IMR-90 (cell line): ENCODE measurements around the gene DUSP3. TPM values are rescaled to one million over a fixed set of nuclear protein-coding genes. Genes with fewer than 3 reads are reported as not detected.

ENCODE experiments used
- ATAC-seq: fragments of 200-7000 bp; cut with Tn5 transposase; 2 replicates; pipeline ENCODE4 v1.9.1; 2020; ENCODE audit warnings: low read depth, mild to moderate bottlenecking, moderate library complexity
- BruUV-seq: library from RNA; stranded (reverse); fragments of 400-500 nt; replicated peaks from 2 replicates; lab custom pipeline; 2021; lab: Mats Ljungman, UMichigan
- CTCF ChIA-PET: fragments of 300-600 bp; formaldehyde crosslinking; extraction: SDS; loops from one replicate; lab custom pipeline; 2021; ENCODE audit warnings: antibody characterized with exemption; lab: Yijun Ruan, JAX
- POLR2A ChIA-PET: fragments of 300-600 bp; sonication (Branson Sonifier 250); formaldehyde crosslinking; loops from one replicate; lab custom pipeline; 2022; ENCODE audit warnings: antibody characterized with exemption; ENCODE audit not compliant: unreplicated experiment; lab: Charles Lee
- DNase-seq: peaks from one replicate; pipeline ENCODE4 v3.0.0; 2013
- H2AFZ ChIP-seq: replicated peaks from 2 replicates; pipeline ENCODE3; 2013; ENCODE audit warnings: low read length, mild to moderate bottlenecking; ENCODE audit not compliant: poor library complexity
- H2AK5ac ChIP-seq: 2 replicates; pipeline ENCODE4 v1.6.1; 2013; ENCODE audit warnings: low read depth, low read length, inconsistent platforms
- H2AK9ac ChIP-seq: replicated peaks from 2 replicates; pipeline ENCODE3; 2013; ENCODE audit warnings: mild to moderate bottlenecking, low read depth, low read length, moderate library complexity; ENCODE audit not compliant: poor library complexity
- H2BK120ac ChIP-seq: 2 replicates; pipeline ENCODE4 v1.6.1; 2013; ENCODE audit warnings: low read depth, low read length, inconsistent platforms
- H2BK15ac ChIP-seq: 3 replicates; pipeline ENCODE4 v1.6.1; 2013; ENCODE audit warnings: low read depth, low read length, inconsistent platforms
- H2BK20ac ChIP-seq: 2 replicates; pipeline ENCODE4 v1.6.1; 2013; ENCODE audit warnings: low read depth, mild to moderate bottlenecking, inconsistent platforms, low read length, moderate library complexity
- H2BK5ac ChIP-seq: 2 replicates; pipeline ENCODE4 v1.6.1; 2013; ENCODE audit warnings: mild to moderate bottlenecking, low read depth, low read length, inconsistent platforms; ENCODE audit not compliant: poor library complexity, severe bottlenecking
- H3K14ac ChIP-seq: replicated peaks from 2 replicates; pipeline ENCODE4 v1.6.1; 2013; ENCODE audit warnings: low read depth, low read length, inconsistent platforms
- H3K18ac ChIP-seq: 2 replicates; pipeline ENCODE4 v1.6.1; 2013; ENCODE audit warnings: low read depth, low read length, control low read depth
- H3K23ac ChIP-seq: 2 replicates; pipeline ENCODE4 v1.6.1; 2013; ENCODE audit warnings: low read depth, low read length, inconsistent platforms
- H3K27ac ChIP-seq: 2 replicates; pipeline ENCODE4 v1.5.1; 2013; ENCODE audit warnings: mild to moderate bottlenecking, control low read depth, low read length; ENCODE audit not compliant: insufficient read depth
- H3K27me3 ChIP-seq: 2 replicates; pipeline ENCODE4 v1.6.1; 2013; ENCODE audit warnings: low read length; ENCODE audit not compliant: control insufficient read depth, insufficient read depth
- H3K36me3 ChIP-seq: 2 replicates; pipeline ENCODE4 v1.6.1; 2013; ENCODE audit warnings: low read length, mixed read lengths; ENCODE audit not compliant: control insufficient read depth, insufficient read depth
- H3K4ac ChIP-seq: 2 replicates; pipeline ENCODE4 v1.6.1; 2013; ENCODE audit warnings: low read depth, low read length, inconsistent platforms
- H3K4me1 ChIP-seq: 2 replicates; pipeline ENCODE4 v1.6.1; 2013; ENCODE audit warnings: low read length, mixed read lengths; ENCODE audit not compliant: control insufficient read depth, insufficient read depth
- H3K4me2 ChIP-seq: 2 replicates; pipeline ENCODE4 v1.6.1; 2013; ENCODE audit warnings: low read depth, mild to moderate bottlenecking, control low read depth, low read length, moderate library complexity
- H3K4me3 ChIP-seq: 2 replicates; pipeline ENCODE4 v1.5.1; 2013; ENCODE audit warnings: low read depth, mild to moderate bottlenecking, control low read depth, low read length, moderate library complexity; ENCODE audit not compliant: insufficient read depth
- H3K56ac ChIP-seq: 2 replicates; pipeline ENCODE4 v1.6.1; 2013; ENCODE audit warnings: low read length, inconsistent platforms; ENCODE audit not compliant: insufficient read depth; ENCODE audit errors: extremely low read depth
- H3K79me1 ChIP-seq, 2 experiments: 2 replicates each; pipeline ENCODE4 v1.6.1; 2013; ENCODE audit warnings: low read length in 2 of 2, inconsistent platforms in 1 of 2, low read depth in 1 of 2
- H3K9ac ChIP-seq: 2 replicates; pipeline ENCODE4 v1.6.1; 2013; ENCODE audit warnings: low read depth, low read length, control low read depth
- H3K9me1 ChIP-seq: 2 replicates; pipeline ENCODE4 v1.6.1; 2013; ENCODE audit warnings: low read length, inconsistent platforms; ENCODE audit not compliant: insufficient read depth
- H3K9me3 ChIP-seq: 2 replicates; pipeline ENCODE4 v1.6.1; 2013; ENCODE audit warnings: low read length; ENCODE audit not compliant: control insufficient read depth, insufficient read depth
- H4K20me1 ChIP-seq: 2 replicates; pipeline ENCODE4 v1.6.1; 2013; ENCODE audit warnings: low read length, inconsistent platforms; ENCODE audit not compliant: insufficient read depth
- H4K5ac ChIP-seq: 2 replicates; pipeline ENCODE4 v1.6.1; 2013; ENCODE audit warnings: mild to moderate bottlenecking, low read depth, low read length, control low read depth
- H4K8ac ChIP-seq, 2 experiments: 2 replicates each; pipeline ENCODE4 v1.6.1; 2013; ENCODE audit warnings: low read depth in 2 of 2, low read length in 2 of 2, control low read depth in 1 of 2, inconsistent platforms in 1 of 2
- H4K91ac ChIP-seq: 2 replicates; pipeline ENCODE4 v1.6.1; 2013; ENCODE audit warnings: low read depth, low read length, inconsistent platforms; ENCODE audit not compliant: insufficient read depth
- CEBPB ChIP-seq: IDR thresholded peaks from 2 replicates; pipeline ENCODE4 v1.6.1; 2012; ENCODE audit warnings: low read depth, low read length, improper control_type of control experiment
- CHD1 ChIP-seq: IDR thresholded peaks from 2 replicates; pipeline ENCODE4 v1.6.1; 2012; ENCODE audit warnings: low read depth, low read length, improper control_type of control experiment
- FOS ChIP-seq: fragments of 150-350 bp; IDR thresholded peaks from 2 replicates; pipeline ENCODE4 v1.6.1; 2016; ENCODE audit warnings: low read depth, low read length
- MAFK ChIP-seq: IDR thresholded peaks from 2 replicates; pipeline ENCODE4 v1.6.1; 2012; ENCODE audit warnings: low read depth, low read length, improper control_type of control experiment
- MAZ ChIP-seq: IDR thresholded peaks from 2 replicates; pipeline ENCODE4 v1.6.1; 2012; ENCODE audit warnings: low read depth, mild to moderate bottlenecking, low read length, improper control_type of control experiment, moderate library complexity, borderline replicate concordance
- MXI1 ChIP-seq: IDR thresholded peaks from 2 replicates; pipeline ENCODE4 v1.6.1; 2012; ENCODE audit warnings: low read depth, mild to moderate bottlenecking, low read length, moderate library complexity, borderline replicate concordance
- NFE2L2 ChIP-seq: fragments of 150-350 bp; IDR thresholded peaks from 2 replicates; pipeline ENCODE4 v1.6.1; 2016; ENCODE audit warnings: low read depth, mild to moderate bottlenecking, low read length
- POLR2A ChIP-seq: IDR thresholded peaks from 2 replicates; pipeline ENCODE4 v1.6.1; 2012; ENCODE audit warnings: mild to moderate bottlenecking, low read depth, low read length
- RAD21 ChIP-seq: IDR thresholded peaks from 2 replicates; pipeline ENCODE4 v1.6.1; 2012; ENCODE audit warnings: low read length, improper control_type of control experiment
- RCOR1 ChIP-seq: IDR thresholded peaks from 2 replicates; pipeline ENCODE4 v1.6.1; 2012; ENCODE audit warnings: mild to moderate bottlenecking, low read length, improper control_type of control experiment; ENCODE audit not compliant: insufficient replicate concordance
- RFX5 ChIP-seq: IDR thresholded peaks from 2 replicates; pipeline ENCODE4 v1.8.0; 2012; ENCODE audit warnings: low read depth, mild to moderate bottlenecking, low read length, moderate library complexity
- SMC3 ChIP-seq: fragments of 150-350 bp; IDR thresholded peaks from 2 replicates; pipeline ENCODE4 v1.6.1; 2016; ENCODE audit warnings: low read depth, mild to moderate bottlenecking, antibody characterized with exemption, low read length, moderate library complexity
- WGBS, 2 experiments: methylation state at CpG; one replicate each; pipeline versions ENCODE4 v1.1.5 to v1.1.7; 2013; ENCODE audit warnings: missing lambda C conversion rate in 2 of 2; ENCODE audit not compliant: insufficient read length in 1 of 2; ENCODE audit errors: extremely low coverage in 2 of 2; 5-methylcytosine and 5-hydroxymethylcytosine counted together
- dilution Hi-C: fragments of 300-500 bp; cut with HindIII; formaldehyde crosslinking; loops from one replicate; pipeline ENCODE4 v1.14.3; 2018; ENCODE audit warnings: low sequenced_read_pairs; ENCODE audit not compliant: unreplicated experiment
- in situ Hi-C: fragments of 300-500 bp; cut with MboI; formaldehyde crosslinking; loops from 3 replicates; pipeline ENCODE4 v1.14.3; 2019; ENCODE audit warnings: low sequenced_read_pairs, inconsistent platforms, mixed read lengths
- intact Hi-C: fragments of 100-400 bp; cut with micrococcal nuclease; formaldehyde crosslinking; loops from 2 replicates; pipeline ENCODE4 v1.10.0; 2022
- polyA plus RNA-seq, 3 experiments: library from polyadenylated mRNA; depleted of rRNA; stranded (reverse); fragments of >200 nt; gene quantifications; 2 replicates each; pipeline ENCODE4 v1.2.3, GENCODE V29; 2012; ENCODE audit warnings: low replicate concordance in 1 of 3
- total RNA-seq: library from RNA; depleted of rRNA; stranded (reverse); fragments of >200 nt; gene quantifications from 2 replicates; pipeline ENCODE4 v1.2.3, GENCODE V29; 2012
- TF ChIP-seq, protein P1 (sequence below): fragments of 150-350 bp; IDR thresholded peaks from 2 replicates; pipeline ENCODE4 v1.6.1; 2016; ENCODE audit warnings: low read depth, mild to moderate bottlenecking, low read length, moderate library complexity, borderline replicate concordance
- TF ChIP-seq, protein P2 (sequence below): conservative IDR thresholded peaks from 2 replicates; pipeline ENCODE4 v1.5.1; 2012; ENCODE audit warnings: mild to moderate bottlenecking, low read depth, low read length, improper control_type of control experiment
- TF ChIP-seq, protein P3 (sequence below): fragments of 150-350 bp; IDR thresholded peaks from 2 replicates; pipeline ENCODE4 v1.6.1; 2017; ENCODE audit warnings: mild to moderate bottlenecking, antibody characterized with exemption, low read length, low read depth

DUSP3 gene
- total and polyA plus RNA-seq, 2 of the 4 experiments (the other 2 are of a cell fraction): 33.3 to 40.9 TPM

DNA sequence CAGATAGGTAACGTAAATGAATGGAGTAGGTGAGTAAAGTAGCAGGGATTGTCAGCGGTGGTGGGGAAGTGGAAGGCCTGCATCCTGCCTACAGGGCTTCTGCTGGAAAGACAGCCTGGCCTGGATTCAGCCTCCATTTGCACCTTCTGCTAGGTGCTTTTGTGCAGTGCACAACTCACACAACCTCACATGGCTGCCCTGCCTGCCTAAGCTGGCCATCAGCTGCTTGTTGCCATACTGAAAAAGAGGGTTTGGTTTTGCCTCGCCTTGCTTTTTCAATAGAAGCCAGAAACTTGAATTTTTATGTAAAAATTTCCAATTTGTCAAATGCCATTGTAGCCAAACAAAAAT, 56.5 kb downstream of the DUSP3 start:
- H3K14ac ChIP-seq: no peak overlapping the region
- ChIA-PET POLR2A (no interaction called here), CTCF (no interaction called here)
- H3K56ac ChIP-seq: no peak overlapping the region
- H3K4ac ChIP-seq: peak overlapping the region; percentile 32; the same call in 1 of the 2 replicates
- BruUV-seq: no TSS peak
- peak overlapping the region; percentile 82 for H2BK120ac ChIP-seq
- WGBS, 2 experiments: 100% methylated on average over 1 of the region's 3 CpGs; no CpG with 5 or more reads in 1 of the 2 experiments
- H3K4me3 ChIP-seq: no peak overlapping the region
- H3K9me3 ChIP-seq: no peaks in the 10 kb centered on the region
- H2AK5ac ChIP-seq: peak overlapping the region; percentile 10; the same call in 1 of the 2 replicates
- H2BK15ac ChIP-seq: peak overlapping the region; percentile 55; the same call in 1 of the 3 replicates
- no peaks in the 10 kb centered on the region for H4K20me1 ChIP-seq
- H3K36me3 ChIP-seq: no peaks in the 10 kb centered on the region
- H4K8ac ChIP-seq: peak overlapping the region in 1 of 2 experiments; percentile 77; a peak in 1 of 4 replicates
- no peak overlapping the region for H3K4me2 ChIP-seq
- H2AK9ac ChIP-seq: peak overlapping the region; percentile 26
- intact Hi-C loops (no loop called here), dilution Hi-C loops (no loop called here), in situ Hi-C loops (no loop called here)
- peaks cover 12% of the 10 kb centered on the region for H3K4me1 ChIP-seq
- H4K5ac ChIP-seq: 0 out of 2 replicates have a peak overlapping the region, but pooled peaks have one; percentile 12
- H3K27ac ChIP-seq: no peak overlapping the region
- H3K23ac ChIP-seq: no peak overlapping the region
- no peak for DNase-seq
- no peaks in the 10 kb centered on the region for H3K27me3 ChIP-seq
- H3K9me1 ChIP-seq: peaks cover 13% of the 10 kb centered on the region; the same call in 1 of the 2 replicates
- no peak overlapping the region for H2AFZ ChIP-seq
- H3K79me1 ChIP-seq: no peaks in the 10 kb centered on the region
- TF ChIP-seq NFE2L2 (no peak), MAZ (no peak), RCOR1 (no peak), CEBPB (no peak), RFX5 (no peak), CHD1 (no peak), SMC3 (no peak), MAFK (no peak), RAD21 (no peak), POLR2A (no peak), FOS (no peak), MXI1 (no peak)
- TF ChIP-seq, protein P1, sequence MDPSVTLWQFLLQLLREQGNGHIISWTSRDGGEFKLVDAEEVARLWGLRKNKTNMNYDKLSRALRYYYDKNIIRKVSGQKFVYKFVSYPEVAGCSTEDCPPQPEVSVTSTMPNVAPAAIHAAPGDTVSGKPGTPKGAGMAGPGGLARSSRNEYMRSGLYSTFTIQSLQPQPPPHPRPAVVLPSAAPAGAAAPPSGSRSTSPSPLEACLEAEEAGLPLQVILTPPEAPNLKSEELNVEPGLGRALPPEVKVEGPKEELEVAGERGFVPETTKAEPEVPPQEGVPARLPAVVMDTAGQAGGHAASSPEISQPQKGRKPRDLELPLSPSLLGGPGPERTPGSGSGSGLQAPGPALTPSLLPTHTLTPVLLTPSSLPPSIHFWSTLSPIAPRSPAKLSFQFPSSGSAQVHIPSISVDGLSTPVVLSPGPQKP: no peak
- TF ChIP-seq, protein P2, sequence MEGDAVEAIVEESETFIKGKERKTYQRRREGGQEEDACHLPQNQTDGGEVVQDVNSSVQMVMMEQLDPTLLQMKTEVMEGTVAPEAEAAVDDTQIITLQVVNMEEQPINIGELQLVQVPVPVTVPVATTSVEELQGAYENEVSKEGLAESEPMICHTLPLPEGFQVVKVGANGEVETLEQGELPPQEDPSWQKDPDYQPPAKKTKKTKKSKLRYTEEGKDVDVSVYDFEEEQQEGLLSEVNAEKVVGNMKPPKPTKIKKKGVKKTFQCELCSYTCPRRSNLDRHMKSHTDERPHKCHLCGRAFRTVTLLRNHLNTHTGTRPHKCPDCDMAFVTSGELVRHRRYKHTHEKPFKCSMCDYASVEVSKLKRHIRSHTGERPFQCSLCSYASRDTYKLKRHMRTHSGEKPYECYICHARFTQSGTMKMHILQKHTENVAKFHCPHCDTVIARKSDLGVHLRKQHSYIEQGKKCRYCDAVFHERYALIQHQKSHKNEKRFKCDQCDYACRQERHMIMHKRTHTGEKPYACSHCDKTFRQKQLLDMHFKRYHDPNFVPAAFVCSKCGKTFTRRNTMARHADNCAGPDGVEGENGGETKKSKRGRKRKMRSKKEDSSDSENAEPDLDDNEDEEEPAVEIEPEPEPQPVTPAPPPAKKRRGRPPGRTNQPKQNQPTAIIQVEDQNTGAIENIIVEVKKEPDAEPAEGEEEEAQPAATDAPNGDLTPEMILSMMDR: no peak
- TF ChIP-seq, protein P3, sequence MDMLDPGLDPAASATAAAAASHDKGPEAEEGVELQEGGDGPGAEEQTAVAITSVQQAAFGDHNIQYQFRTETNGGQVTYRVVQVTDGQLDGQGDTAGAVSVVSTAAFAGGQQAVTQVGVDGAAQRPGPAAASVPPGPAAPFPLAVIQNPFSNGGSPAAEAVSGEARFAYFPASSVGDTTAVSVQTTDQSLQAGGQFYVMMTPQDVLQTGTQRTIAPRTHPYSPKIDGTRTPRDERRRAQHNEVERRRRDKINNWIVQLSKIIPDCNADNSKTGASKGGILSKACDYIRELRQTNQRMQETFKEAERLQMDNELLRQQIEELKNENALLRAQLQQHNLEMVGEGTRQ: no peak
- H2BK5ac ChIP-seq: peak overlapping the region; percentile 5
- ATAC-seq: no peak
- H4K91ac ChIP-seq: peak overlapping the region; percentile 80; the same call in 1 of the 2 replicates
- H2BK20ac ChIP-seq: peak overlapping the region; percentile 82
- no peak overlapping the region for H3K9ac ChIP-seq
- no peak overlapping the region for H3K18ac ChIP-seq
